Cardiac muscle cell (in vitro differentiated cells and primary cell): ENCODE measurements around the gene FAM78B. TPM values are rescaled to one million over a fixed set of nuclear protein-coding genes. Genes with fewer than 3 reads are reported as not detected.
A peak's percentile ranks its signal among the peaks of the same experiment; 100 is the strongest.

ENCODE experiments used
- DNase-seq, 2 donors: peaks; one replicate each; pipeline versions ENCODE4 v3.0.0 to v3.0.0-alpha.2; 2010 to 2017; ENCODE audit warnings: low read depth in 1 of 2, low spot score in 1 of 2
- H3K27ac ChIP-seq: fragments of 200-600 bp; sonication (generic); 2 replicates; pipeline ENCODE4 v1.5.1; 2016
- H3K27me3 ChIP-seq: fragments of 200-600 bp; sonication (generic); 2 replicates; pipeline ENCODE4 v1.6.0; 2016; ENCODE audit warnings: control low read depth
- H3K36me3 ChIP-seq: fragments of 200-600 bp; sonication (generic); 2 replicates; pipeline ENCODE4 v1.5.1; 2016; ENCODE audit warnings: control low read depth
- H3K4me1 ChIP-seq: fragments of 200-600 bp; sonication (generic); 2 replicates; pipeline ENCODE4 v1.8.1; 2017; ENCODE audit warnings: low read depth, mild to moderate bottlenecking, mixed run types
- H3K4me3 ChIP-seq: fragments of 200-600 bp; sonication (generic); 2 replicates; pipeline ENCODE4 v1.5.1; 2016; ENCODE audit warnings: mild to moderate bottlenecking
- H3K9me3 ChIP-seq: fragments of 200-600 bp; sonication (generic); 2 replicates; pipeline ENCODE4 v1.5.1; 2017; ENCODE audit warnings: low read depth, mild to moderate bottlenecking, control low read depth
- CTCF ChIP-seq: IDR thresholded peaks from 2 replicates; pipeline ENCODE4 v1.5.1; 2012; ENCODE audit warnings: low read depth, mild to moderate bottlenecking, low read length
- polyA plus RNA-seq: library from polyadenylated mRNA; unstranded; fragments of >200 nt; fragmentation: Nextera tagmentation; extraction: Ambion mirVana; gene quantifications from 2 replicates; pipeline ENCODE4 v1.2.1, GENCODE V29; 2016
- total RNA-seq: library from RNA; depleted of rRNA; stranded (reverse); fragments of >200 nt; gene quantifications from 2 replicates; pipeline ENCODE4 v1.2.3, GENCODE V29; 2016

Gene FAM78B
- total and polyA plus RNA-seq, 2 experiments from 2014 or later = 0.06 to 0.57 TPM

GRCh38 chr1:166165661-166166328 is 1.0 kb downstream of the FAM78B start:
- Histone ChIP-seq H3K27me3 (peaks cover 75% of the 10 kb centered on the region), H3K4me3 (peak overlapping the region; percentile 90), H3K36me3 (no peaks in the 10 kb centered on the region), H3K4me1 (peaks cover 6% of the 10 kb centered on the region), H3K9me3 (no peaks in the 10 kb centered on the region), H3K27ac (no peak overlapping the region)
- DNase-seq = peak in 1 of 2 donors; percentile 9
- TF ChIP-seq CTCF = no peak

GRCh38 chr1:166164995-166165660 is 1.7 kb downstream of the FAM78B start:
- Histone ChIP-seq H3K4me3 (no peak overlapping the region), H3K9me3 (no peaks in the 10 kb centered on the region), H3K4me1 (peaks cover 6% of the 10 kb centered on the region), H3K27me3 (peaks cover 75% of the 10 kb centered on the region), H3K27ac (no peak overlapping the region), H3K36me3 (no peaks in the 10 kb centered on the region)
- DNase-seq = peak; percentile 58 to 88
- peak; percentile 56 for TF ChIP-seq CTCF

- Histone ChIP-seq H3K4me3 (no peak overlapping the region), H3K4me1 (peaks cover 6% of the 10 kb centered on the region), H3K27ac (no peak overlapping the region), H3K9me3 (no peaks in the 10 kb centered on the region), H3K36me3 (no peaks in the 10 kb centered on the region), H3K27me3 (peaks cover 75% of the 10 kb centered on the region)
- no peak for TF ChIP-seq CTCF
- no peak for DNase-seq
Measured at GRCh38 chr1:166164646-166164994, 2.2 kb downstream of the FAM78B start.

- no peaks in the 10 kb centered on the region for H3K36me3 ChIP-seq
Measured at GRCh38 chr1:166159656-166160055, 7.1 kb downstream of the FAM78B start.

GRCh38 chr1:166156674-166157073 is 10.1 kb downstream of the FAM78B start:
- Histone ChIP-seq H3K27ac (no peak overlapping the region), H3K27me3 (peaks cover 6% of the 10 kb centered on the region), H3K36me3 (no peaks in the 10 kb centered on the region), H3K4me1 (no peaks in the 10 kb centered on the region), H3K9me3 (no peaks in the 10 kb centered on the region), H3K4me3 (no peak overlapping the region)
- TF ChIP-seq CTCF = no peak
- no peak for DNase-seq

More at GRCh38 chr1:166159656-166160055, 7.1 kb downstream of the FAM78B start:
- H3K4me1 ChIP-seq = no peaks in the 10 kb centered on the region
- no peak overlapping the region for H3K4me3 ChIP-seq
- H3K27ac ChIP-seq = no peak overlapping the region
- DNase-seq = no peak
- peaks cover 35% of the 10 kb centered on the region for H3K27me3 ChIP-seq
- H3K9me3 ChIP-seq = no peaks in the 10 kb centered on the region
- no peak for TF ChIP-seq CTCF
